ENCODE measurements around the gene RAB7A.

GRCh38 chr3:128846486-128846891 is 120.5 kb downstream of the RAB7A start:
- no peak for TF ChIP-seq EP300 (IDR thresholded peaks at IDR 0.05; ENCODE audit: low read depth)
- no peak for TF ChIP-seq CTCF (IDR thresholded peaks at IDR 0.05)
- TF ChIP-seq POLR2A (IDR thresholded peaks at IDR 0.05): no peak
- no peak for TF ChIP-seq POLR2AphosphoS5 (IDR thresholded peaks at IDR 0.05)
